Measurements from ENCODE around the gene BSN.

- TF ChIP-seq INSM2 (tag by site-specific recombination; IDR thresholded peaks at IDR 0.05) (no peak), ZNF362 (tag by site-specific recombination; IDR thresholded peaks at IDR 0.05) (no peak), SCRT2 (tag by site-specific recombination; IDR thresholded peaks at IDR 0.05) (no peak), ZNF335 (tag by site-specific recombination; conservative IDR thresholded peaks at IDR 0.05) (no peak), HIC1 (tag by site-specific recombination; IDR thresholded peaks at IDR 0.05) (no peak), TCF7L2 (IDR thresholded peaks at IDR 0.05; ENCODE audit: borderline replicate concordance, low read depth, low read length) (no peak)
Measured at GRCh38 chr3:49680493-49681231, 126.4 kb downstream of the BSN start.
